ENCODE measurements around the gene IL36A.

The IL36A gene

GRCh38 chr2:112967023-112967422, 38.2 kb upstream of the IL36A start:
- Histone ChIP-seq H3K4me1 (ENCODE audit: low read length) (peaks cover 22% of the 10 kb centered on the region), H4K20me1 (ENCODE audit: insufficient read depth, low read length) (no peaks in the 10 kb centered on the region), H3K9me2 (replicated peaks; ENCODE audit: insufficient read depth, low read length) (no peaks in the 10 kb centered on the region), H3K9me3 (replicated peaks; ENCODE audit: insufficient read depth, low read length) (no peaks in the 10 kb centered on the region), H3K4me3 (ENCODE audit: low read length) (no peak overlapping the region), H3K79me2 (ENCODE audit: low read length) (no peaks in the 10 kb centered on the region), H2AFZ (ENCODE audit: low read length) (no peak overlapping the region), H3K9ac (ENCODE audit: low read length) (no peak overlapping the region), H3K27me3 (replicated peaks; ENCODE audit: insufficient read depth, low read length) (no peaks in the 10 kb centered on the region), H3K27ac (ENCODE audit: low read length) (no peak overlapping the region), H3K36me3 (replicated peaks; ENCODE audit: insufficient read depth, low read length) (no peaks in the 10 kb centered on the region), H3K4me2 (ENCODE audit: low read depth, low read length) (no peak overlapping the region), H3F3A (ENCODE audit: insufficient read depth, low read length) (no peaks in the 10 kb centered on the region)
- TF ChIP-seq CTCF (IDR thresholded peaks at IDR 0.05; ENCODE audit: low read length) (no peak), EZH2 (optimal IDR thresholded peaks at IDR 0.05; ENCODE audit: low read depth, low read length) (no peak), EZH2phosphoT487 (IDR thresholded peaks at IDR 0.05; ENCODE audit: low read length) (no peak)
- DNase-seq: no peak

- Histone ChIP-seq H3K27me3 (replicated peaks; ENCODE audit: insufficient read depth, low read length) (no peaks in the 10 kb centered on the region), H2AFZ (ENCODE audit: low read length) (no peak overlapping the region), H3K4me1 (ENCODE audit: low read length) (0 out of 2 replicates have a peak, but pooled peaks cover 5% of the 10 kb centered on the region)
These were observed 32.7 kb upstream of the IL36A start for GRCh38 chr2:112972423-112973086.

GRCh38 chr2:112973156-112973555, 32.1 kb upstream of the IL36A start:
- H4K20me1 ChIP-seq (ENCODE audit: insufficient read depth, low read length): no peaks in the 10 kb centered on the region
- TF ChIP-seq EZH2phosphoT487 (IDR thresholded peaks at IDR 0.05; ENCODE audit: low read length) (no peak), EZH2 (optimal IDR thresholded peaks at IDR 0.05; ENCODE audit: low read depth, low read length) (no peak), CTCF (IDR thresholded peaks at IDR 0.05; ENCODE audit: low read length) (no peak)
- DNase-seq: no peak
- no peaks in the 10 kb centered on the region for H3K9me2 ChIP-seq (replicated peaks; ENCODE audit: insufficient read depth, low read length)
- no peak overlapping the region for H3K9ac ChIP-seq (ENCODE audit: low read length)
- H3K4me2 ChIP-seq (ENCODE audit: low read depth, low read length): no peak overlapping the region
- no peak overlapping the region for H2AFZ ChIP-seq (ENCODE audit: low read length)
- H3K27ac ChIP-seq (ENCODE audit: low read length): no peak overlapping the region
- H3F3A ChIP-seq (ENCODE audit: insufficient read depth, low read length): no peaks in the 10 kb centered on the region
- no peak overlapping the region for H3K4me3 ChIP-seq (ENCODE audit: low read length)
- no peaks in the 10 kb centered on the region for H3K9me3 ChIP-seq (replicated peaks; ENCODE audit: insufficient read depth, low read length)
- no peaks in the 10 kb centered on the region for H3K27me3 ChIP-seq (replicated peaks; ENCODE audit: insufficient read depth, low read length)
- no peaks in the 10 kb centered on the region for H3K36me3 ChIP-seq (replicated peaks; ENCODE audit: insufficient read depth, low read length)
- H3K79me2 ChIP-seq (ENCODE audit: low read length): no peaks in the 10 kb centered on the region
- 0 out of 2 replicates have a peak, but pooled peaks cover 5% of the 10 kb centered on the region for H3K4me1 ChIP-seq (ENCODE audit: low read length)

More at GRCh38 chr2:112972423-112973086, 32.7 kb upstream of the IL36A start:
- Histone ChIP-seq H4K20me1 (ENCODE audit: insufficient read depth, low read length) (no peaks in the 10 kb centered on the region), H3K9me2 (replicated peaks; ENCODE audit: insufficient read depth, low read length) (no peaks in the 10 kb centered on the region), H3K9me3 (replicated peaks; ENCODE audit: insufficient read depth, low read length) (no peaks in the 10 kb centered on the region), H3K79me2 (ENCODE audit: low read length) (no peaks in the 10 kb centered on the region), H3K9ac (ENCODE audit: low read length) (no peak overlapping the region), H3K4me3 (ENCODE audit: low read length) (no peak overlapping the region), H3K36me3 (replicated peaks; ENCODE audit: insufficient read depth, low read length) (no peaks in the 10 kb centered on the region), H3K4me2 (ENCODE audit: low read depth, low read length) (no peak overlapping the region), H3F3A (ENCODE audit: insufficient read depth, low read length) (no peaks in the 10 kb centered on the region), H3K27ac (ENCODE audit: low read length) (no peak overlapping the region)
- TF ChIP-seq EZH2phosphoT487 (IDR thresholded peaks at IDR 0.05; ENCODE audit: low read length): no peak
- TF ChIP-seq CTCF (IDR thresholded peaks at IDR 0.05; ENCODE audit: low read length): no peak
- no peak for TF ChIP-seq EZH2 (optimal IDR thresholded peaks at IDR 0.05; ENCODE audit: low read depth, low read length)
- no peak for DNase-seq
